Hematopoietic multipotent progenitor cell treated with erythropoietin and hydrocortisone succinate and interleukin-3 and kit ligand, for 4 days (in vitro differentiated cells): ENCODE data around the gene GFER.
A peak's percentile ranks its signal among the peaks of the same experiment; 100 is the strongest.
"Not testable (repeated sequence)": the region's sequence is repeated elsewhere in the genome, so short reads cannot be mapped to it uniquely, and the experiment has no call there.

Source experiments
- DNase-seq: peaks from one replicate; pipeline ENCODE4 v3.0.0-alpha.2; 2015

The GFER gene

DNA sequence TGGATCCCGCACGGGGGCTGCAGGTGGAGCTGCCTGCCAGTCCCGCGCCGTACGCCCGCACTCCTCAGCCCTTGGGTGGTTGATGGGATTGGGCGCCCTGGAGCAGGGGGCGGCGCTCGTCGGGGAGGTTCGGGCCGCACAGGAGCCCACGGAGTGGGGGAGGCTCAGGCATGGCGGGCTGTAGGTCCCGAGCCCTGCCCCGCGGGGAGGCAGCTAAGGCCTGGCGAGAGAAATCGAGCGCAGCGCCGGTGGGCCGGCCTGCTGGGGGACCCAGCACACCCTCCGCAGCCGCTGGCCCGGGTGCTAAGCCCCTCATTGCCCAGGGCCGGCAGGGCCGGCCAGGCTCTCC lies 25.9 kb upstream of the GFER start:
- DNase-seq = not testable (repeated sequence)

DNA sequence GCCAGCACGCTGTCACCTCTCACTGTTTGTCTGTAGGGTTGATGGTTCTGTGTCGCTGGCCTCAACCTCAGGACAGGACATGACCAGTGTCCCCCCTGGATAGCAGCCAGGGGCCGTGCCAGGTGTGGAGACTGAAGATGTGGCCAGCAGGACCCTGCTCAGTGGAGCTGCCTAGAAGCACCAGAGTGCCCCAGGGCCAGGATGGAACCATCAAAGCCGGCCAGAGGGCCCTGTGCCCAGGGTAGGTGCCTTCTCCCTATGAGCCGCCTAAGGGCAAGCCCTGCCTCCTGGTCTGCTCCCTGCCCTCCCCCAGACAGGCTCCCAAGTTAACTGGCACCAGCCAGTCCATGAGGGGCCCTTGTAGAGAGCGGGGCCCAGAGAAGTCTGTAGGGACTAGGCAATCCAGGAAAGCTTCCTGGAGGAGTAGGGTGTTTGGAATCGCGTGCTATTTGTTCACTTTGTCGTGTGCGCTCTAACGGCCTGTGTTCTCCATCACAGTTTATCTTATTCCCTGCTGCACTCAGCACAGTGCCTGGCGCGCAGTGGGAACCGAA lies 25.2 kb upstream of the GFER start:
- no peak for DNase-seq

DNA sequence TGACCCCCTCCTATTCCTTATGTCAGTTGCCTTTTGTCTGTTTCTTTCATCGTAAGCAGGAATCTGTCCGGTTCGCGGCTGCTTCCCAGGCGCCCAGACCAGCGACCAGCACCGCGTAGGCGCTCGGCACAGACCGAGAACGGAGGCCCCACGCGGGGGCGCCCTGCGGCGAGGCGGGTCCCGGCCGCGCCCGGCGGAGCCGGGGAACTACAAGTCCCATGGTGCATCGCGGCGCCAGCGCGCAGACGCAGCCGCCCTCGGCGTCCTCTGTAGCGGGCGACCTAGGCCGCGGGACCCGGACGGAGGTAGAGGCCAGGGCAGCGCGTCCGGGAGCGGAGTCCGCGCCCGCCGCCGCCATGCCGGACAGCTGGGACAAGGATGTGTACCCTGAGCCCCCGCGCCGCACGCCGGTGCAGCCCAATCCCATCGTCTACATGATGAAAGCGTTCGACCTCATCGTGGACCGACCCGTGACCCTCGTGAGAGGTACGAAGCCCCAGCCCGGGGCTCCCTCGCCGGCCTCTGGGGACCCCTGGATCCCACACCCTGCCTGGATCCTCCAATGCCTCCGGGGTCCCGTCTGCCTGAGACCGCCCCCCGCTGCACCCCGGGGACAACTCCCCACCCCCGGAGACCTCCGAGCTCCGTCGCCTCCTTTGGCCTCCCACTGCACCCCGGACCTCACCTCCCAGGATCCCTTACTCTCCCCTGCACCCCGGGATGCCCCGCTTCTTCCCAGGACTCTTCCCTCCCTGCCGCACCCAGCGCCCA lies 24.5 kb upstream of the GFER start, which contains the start of gene NDUFB10:
TSS of gene NDUFB10 (plus strand) at position 270 of the 771 bp plus-strand sequence. CDS start at position 357, 87 bp downstream.
- peak; percentile 95 for DNase-seq

DNA sequence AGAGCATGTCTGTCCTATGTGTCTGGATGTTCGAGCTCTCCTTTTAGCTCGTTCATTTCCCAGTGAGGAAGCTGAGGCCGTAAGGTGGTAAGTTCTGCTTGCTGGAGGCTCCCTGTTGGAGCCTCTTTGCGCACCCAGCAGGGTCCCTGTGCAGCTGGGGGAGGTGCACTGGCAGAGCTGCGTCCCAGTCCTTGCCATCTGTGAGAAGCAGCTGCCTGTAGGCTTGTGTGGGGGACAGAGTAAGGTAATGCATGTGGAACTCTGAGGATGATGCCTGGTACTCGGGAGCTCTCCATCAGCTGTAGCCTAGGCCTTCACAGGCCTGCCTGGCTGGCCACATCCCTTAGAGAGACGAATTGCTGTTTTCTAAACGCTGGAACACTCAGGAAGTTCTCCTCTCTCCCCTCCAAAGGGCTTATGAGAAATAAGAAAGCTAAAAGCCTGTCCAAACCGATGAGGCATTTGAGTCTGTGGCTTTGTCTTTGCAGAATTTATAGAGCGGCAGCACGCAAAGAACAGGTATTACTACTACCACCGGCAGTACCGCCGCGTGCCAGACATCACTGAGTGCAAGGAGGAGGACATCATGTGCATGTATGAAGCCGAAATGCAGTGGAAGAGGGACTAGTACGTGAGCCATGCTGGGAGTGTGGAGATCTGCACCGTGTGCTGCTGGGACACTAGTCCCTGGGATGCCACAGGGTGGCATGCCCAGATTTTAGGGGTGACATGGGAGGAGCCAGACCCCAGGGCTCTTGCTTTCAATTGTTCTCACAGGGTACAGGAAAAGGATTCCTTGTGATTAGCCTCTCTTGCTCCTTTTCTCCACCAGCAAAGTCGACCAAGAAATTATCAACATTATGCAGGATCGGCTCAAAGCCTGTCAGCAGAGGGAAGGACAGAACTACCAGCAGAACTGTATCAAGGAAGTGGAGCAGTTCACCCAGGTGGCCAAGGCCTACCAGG lies 23.0 kb upstream of the GFER start:
- DNase-seq = peak; percentile 79

DNA sequence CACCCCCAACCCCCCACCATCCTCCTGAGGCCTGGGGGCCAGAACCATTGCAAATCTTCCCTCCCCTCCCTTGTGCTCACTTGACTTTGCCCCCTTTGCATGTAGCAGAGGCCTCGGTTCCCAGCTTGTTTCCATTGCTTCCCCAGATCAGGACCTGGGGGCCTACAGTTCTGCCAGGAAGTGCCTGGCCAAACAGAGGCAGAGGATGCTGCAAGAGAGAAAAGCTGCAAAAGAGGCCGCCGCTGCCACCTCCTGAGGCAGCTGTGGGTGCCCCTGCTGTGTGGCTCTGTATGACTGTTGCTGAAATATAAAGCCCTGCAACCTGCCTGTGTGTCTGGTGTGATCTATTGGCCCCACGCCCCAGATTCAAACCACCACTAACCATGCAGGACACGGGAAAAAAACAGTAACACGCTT lies 22.3 kb upstream of the GFER start:
- no peak for DNase-seq

DNA sequence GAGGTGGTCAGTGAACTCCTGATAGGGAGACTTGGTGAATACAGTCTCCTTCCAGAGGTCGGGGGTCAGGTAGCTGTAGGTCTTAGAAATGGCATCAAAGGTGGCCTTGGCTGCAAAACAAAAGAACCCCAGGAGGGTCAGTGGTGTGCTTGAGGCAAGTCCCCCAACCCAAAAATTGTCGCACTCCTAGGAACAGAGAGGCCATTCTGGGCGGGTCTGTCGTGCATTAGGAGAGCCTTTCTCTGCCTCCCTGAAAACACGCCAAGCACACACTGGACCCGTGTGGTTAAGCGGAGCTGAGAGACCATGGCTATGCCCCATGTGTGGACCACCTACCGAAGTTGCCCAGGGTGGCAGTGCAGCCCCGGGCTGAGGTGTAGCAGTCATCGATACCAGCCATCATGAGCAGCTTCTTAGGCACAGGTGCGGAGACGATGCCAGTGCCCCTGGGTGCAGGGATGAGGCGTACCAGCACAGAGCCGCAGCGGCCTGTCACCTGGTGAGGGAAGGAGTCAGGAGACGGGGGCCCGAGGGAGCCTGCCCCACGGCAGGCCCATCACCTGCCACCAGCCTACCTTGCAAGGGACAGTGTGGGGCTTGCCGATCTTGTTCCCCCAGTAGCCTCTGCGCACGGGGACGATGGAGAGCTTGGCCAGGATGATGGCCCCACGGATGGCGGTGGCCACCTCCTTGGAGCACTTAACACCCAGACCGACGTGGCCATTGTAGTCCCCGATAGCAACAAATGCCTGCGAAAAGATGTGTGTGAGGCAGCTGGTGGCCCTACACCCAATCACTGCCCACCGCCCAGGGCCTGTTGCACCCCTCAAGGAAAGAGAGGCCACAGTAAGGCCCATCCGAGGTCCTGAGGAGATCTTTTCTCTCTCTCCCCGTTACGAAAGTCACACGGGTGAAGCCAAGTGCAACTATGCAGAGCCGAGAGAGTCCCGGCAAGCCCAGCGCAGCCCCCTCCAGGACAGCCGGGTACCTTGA lies 21.5 kb upstream of the GFER start:
- DNase-seq = not testable (repeated sequence)

DNA sequence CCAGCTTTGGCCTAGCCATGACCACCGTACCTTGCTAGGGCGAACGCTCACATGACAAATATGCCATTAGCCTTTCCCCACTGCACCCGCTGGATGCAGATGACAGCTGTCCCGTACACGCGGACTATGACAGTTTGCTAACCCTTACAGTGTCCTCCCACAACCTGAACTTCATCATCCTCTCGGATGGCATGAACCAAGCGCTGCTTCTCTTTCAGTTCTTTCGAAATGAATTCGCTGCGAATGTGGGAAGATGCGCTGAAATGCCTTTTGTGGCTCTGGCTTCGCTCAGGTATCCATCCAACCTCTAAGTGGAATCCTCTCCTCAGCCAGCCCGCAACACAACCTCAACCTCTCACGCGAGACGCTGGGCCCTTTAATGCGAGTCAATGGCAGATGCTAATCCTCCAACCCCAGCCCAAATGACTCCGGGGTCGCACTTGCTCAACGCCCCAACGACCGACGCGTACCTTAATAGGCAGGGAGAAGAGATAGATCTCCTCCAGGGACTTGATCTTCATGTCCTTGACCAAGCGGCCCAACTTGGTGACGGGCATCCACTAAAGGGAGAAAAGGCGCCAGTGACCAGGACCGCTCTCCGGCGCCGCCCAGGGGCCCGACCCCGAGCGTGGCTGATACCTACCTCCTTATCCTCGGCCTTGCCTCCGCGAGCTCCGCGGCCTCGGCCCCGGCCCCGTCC lies 20.0 kb upstream of the GFER start:
- DNase-seq = peak; percentile 65

DNA sequence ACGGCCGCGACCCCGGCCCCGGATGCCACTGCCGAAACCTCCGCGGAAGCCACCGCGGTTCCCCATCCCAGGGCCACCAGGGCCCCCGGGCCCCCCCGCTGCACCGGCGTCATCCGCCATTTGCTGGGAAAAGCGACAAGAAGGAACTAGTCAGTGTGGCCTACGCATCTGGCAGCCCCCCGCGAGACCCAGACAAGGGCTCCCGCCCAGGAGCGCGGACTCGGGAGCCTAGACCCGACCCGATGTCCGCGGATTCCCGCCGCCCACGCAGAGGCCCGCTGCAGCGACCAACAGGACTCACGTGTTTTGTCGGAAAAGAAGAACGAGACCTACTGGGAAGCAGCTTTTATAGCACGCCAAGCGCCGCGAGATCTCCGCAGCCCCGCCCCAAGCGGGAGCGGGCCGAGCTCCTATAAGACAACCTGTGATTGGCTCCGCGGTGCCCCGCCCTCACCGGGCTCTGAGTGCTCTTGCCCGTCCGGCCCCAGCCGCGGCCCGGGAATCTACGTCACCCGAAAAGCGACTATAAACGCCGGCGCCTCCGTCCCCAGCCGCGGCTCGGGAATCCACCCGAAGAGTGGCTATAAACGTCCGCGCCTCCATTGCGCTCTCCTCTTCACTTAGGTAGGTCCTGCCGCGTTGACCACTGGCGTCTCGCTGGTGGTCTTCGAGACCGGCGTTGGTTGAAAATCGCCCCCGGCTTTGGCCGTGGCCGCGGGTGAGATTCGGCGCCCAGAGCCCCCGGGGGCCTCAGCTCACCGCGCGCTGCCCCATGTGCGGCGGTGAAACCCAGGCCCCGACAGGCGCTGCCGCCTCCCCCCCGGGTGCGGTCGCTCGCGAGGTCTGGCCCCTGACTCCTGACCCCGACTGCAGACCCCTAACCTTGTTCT lies 19.2 kb upstream of the GFER start, which contains the start of gene RPS2:
TSS of gene RPS2 (minus strand) at position 321 of the 890 bp plus-strand sequence. CDS start at position 120, 201 bp downstream.
- peak; percentile 100 for DNase-seq

DNA sequence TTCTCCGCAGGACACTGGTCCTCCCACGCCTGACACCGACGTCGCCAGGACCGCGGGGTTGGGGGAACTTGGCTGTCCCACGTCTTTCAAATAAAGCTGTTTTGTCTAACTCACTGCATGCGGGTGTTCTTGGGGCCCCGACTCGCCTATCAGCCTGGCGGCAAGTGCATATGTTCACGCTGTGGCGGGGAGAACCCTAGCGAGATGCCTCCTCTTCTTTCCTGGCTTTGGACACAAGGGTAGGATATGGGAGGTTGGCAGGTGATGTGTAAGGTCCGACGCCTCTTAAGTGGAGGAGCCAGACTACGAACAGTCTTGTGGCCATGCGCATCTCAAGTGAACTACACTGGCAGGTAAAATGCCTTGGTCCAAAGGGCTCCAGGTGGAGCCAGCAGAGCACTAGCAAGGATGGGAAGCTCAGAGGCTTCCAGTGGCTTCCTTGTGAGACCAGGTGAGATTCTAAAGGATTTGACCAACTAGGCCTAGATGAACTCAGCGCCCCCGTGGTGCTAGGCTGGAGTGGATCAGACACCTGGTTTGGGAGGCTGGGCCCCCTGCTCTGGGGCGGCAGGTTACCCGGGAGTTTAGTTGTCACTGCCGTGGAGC lies 18.5 kb upstream of the GFER start:
- DNase-seq = no peak

DNA sequence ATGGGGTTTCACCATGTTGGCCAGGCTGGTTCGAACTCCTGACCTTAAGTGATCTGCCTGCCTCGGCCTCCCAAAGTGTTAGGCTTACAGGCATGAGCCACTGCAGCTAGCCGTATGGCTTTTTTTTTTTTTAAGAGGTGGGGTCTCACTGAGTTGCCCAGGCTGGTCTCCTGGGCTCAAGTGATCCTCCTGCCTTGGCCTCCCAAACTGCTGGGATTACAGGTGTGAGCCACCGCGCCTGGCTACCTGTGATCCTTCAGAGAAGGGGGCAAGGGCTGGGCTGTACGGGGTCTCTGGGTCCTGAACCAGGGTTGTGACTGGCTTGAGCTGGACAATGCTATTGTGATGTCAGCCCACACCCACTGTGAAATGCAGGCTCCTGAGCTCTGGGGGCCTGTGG lies 17.5 kb upstream of the GFER start, which contains the start of gene RNF151:
TSS of gene RNF151 (plus strand) at position 397 of the 400 bp plus-strand sequence. CDS start 26 bp downstream, outside the sequence.
- DNase-seq = no peak

DNA sequence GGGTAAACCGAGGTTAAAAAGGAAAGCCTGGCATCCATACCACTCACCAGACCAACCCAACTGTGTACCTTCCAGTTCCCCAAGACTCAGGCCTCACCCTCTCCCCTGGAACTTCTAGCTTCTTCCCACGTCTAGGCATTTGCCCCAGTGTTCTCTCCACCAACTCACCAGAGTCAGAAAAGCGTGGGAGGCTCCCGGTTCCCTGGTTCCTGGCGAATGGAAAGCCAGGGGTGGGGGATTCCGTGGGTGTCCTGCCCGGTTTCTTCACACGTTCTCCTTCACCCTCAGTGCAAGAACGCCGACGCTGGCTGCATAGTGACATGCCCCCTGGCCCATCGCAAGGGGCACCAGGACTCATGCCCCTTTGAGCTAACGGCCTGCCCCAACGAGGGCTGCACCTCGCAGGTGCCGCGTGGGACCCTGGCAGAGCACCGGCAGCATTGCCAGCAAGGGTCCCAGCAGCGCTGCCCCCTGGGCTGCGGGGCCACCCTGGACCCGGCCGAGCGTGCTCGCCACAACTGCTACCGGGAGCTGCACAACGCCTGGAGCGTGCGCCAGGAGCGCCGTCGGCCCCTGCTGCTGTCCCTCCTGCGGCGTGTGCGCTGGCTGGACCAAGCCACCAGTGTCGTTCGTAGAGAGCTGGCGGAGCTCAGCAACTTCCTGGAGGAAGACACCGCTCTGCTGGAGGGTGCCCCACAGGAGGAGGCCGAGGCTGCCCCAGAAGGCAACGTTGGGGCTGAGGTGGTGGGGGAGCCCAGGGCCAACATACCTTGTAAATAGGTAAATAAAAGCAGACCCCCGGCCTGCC lies 15.6 kb upstream of the GFER start:
- DNase-seq = no peak

DNA sequence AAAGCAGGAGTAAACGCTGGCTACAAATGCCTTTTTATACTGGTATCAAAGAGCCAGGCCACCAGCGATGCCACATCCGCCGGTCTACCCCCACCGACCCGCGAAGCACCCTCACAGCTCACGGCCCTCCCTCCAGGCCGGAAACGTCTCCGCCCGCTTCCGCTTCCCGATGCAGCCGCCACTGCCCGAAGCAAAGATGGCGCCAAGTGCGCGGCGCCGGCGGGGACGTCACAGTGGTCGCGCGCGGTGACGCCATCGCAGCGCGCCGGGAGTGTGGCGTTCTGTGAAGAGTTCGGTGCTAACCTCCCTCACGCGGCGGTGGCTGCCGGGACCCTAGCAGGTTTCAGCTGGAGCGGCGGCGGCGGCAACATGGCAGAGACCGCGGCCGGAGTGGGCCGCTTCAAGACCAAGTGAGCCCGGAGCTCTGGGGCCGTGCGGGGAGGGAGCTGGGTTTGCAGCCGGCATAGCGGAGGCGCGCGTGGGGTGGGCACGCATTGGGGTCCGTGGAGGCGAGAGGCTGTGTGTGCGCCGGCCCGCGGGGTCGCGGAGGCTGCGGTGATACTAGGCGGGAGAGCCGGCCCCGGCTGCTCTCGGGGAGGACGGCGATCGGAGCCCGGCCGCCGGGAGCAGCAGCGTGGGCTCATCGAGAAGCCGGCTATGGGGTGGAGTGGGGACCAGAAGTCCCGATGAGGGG lies 12.1 kb upstream of the GFER start, which contains the start of gene TBL3:
TSS of gene TBL3 (plus strand) at position 258 of the 694 bp plus-strand sequence. CDS start at position 370, 112 bp downstream.
- DNase-seq = peak; percentile 98

DNA sequence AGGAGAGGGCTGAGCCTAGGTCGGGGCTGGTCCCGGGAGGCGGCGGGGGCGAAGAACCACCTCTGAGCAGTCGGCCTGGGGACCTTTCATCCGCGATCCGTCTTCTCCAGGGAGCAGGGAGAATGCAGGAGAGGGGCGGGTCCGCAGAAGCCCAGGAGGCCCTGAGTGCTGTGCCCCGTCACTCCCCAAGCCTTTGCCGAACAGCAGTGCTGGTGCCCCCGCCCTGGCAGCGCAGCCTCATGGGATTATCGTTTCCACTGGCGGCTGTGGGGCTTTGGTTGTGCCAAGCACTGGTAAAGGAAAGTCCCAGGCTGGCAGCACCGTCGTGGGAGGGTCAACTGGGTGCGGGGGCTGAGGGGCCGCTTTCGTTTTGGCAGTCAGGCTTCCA lies 11.5 kb upstream of the GFER start:
- peak; percentile 66 for DNase-seq

DNA sequence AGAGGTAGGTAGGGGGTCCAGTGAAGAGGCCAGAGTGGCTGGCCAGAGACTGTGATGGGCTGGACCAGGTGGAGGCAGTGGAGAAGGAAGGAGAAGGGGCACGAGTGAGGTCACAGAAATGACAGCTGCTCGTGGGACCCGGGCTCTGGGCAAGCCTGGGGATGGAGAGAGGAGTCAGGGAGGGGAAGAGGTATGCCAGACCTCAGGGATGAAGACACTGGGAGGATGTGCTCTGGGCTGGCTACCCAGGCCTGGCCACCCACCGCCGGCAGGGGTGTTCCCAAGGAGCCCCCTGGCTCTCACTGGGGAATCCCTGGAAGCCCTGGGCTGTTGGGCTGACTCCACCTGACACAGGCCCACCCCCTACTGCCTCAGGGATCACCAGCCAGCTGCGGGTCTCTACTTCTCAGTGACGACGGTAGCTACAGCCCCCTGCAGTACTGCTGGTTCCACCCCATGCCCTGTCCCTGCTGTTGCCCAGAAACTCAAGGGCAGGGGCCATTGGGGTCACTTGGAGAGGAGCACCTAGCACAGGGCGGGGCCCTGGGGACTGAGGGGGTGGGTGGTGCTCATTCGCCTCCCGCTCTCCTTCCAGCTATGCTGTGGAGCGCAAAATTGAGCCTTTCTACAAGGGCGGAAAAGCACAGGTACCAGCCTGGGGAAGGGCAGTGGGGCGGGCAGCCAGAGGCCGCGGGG lies 10.4 kb upstream of the GFER start:
- no peak for DNase-seq

DNA sequence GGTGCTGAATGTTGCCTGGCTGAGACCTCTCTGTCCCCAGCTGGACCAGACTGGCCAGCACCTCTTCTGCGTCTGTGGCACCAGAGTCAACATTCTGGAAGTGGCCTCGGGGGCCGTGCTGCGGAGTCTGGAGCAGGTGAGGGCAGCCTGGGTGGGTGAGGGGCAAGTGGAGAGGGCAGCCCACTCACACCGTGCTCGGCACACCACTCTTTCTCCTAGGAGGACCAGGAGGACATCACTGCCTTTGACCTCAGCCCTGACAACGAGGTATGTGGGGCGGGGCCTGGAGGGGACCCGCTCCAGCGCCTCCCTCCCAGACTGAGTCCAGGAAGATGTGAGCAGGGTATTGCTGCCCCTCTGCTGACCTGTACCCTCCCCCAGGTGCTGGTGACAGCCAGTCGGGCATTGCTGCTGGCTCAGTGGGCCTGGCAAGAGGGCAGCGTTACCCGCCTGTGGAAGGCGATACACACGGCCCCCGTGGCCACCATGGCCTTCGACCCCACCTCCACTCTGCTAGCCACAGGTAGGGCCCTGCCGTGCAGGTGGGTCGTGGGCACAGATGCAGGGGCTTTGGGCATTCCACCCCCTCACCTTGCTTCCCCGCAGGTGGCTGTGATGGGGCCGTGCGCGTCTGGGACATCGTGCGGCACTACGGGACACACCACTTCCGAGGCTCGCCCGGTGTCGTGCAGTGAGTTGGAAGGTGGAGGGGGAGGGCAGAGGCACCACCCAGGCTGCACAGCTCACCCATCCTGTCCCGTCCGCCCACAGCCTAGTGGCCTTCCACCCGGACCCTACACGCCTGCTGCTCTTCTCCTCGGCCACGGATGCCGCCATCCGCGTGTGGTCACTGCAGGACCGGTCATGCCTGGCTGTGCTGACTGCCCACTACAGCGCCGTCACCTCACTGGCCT lies 9.6 kb upstream of the GFER start:
- no peak for DNase-seq
